Measurements from ENCODE around the gene CTDSPL2.

DNA sequence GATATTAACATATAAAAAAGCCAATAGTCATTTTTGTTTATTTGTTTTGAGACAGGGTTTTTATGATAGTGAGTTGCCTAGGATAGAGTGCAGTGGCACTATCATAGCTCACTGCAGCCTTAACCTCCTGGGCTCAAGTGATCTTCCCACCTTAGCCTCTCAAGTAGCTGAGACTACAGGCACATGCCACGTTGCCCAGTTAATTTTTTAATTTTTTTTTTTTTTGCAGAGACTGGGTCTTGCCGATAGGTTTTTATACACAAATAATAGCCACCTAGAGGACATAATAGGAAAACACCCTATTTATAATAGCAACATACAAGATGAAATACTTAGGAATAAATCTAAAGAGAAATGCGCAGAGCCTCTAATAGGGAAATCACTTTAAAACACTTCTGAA, 122.8 kb downstream of the CTDSPL2 start:
- TF ChIP-seq, protein P1, sequence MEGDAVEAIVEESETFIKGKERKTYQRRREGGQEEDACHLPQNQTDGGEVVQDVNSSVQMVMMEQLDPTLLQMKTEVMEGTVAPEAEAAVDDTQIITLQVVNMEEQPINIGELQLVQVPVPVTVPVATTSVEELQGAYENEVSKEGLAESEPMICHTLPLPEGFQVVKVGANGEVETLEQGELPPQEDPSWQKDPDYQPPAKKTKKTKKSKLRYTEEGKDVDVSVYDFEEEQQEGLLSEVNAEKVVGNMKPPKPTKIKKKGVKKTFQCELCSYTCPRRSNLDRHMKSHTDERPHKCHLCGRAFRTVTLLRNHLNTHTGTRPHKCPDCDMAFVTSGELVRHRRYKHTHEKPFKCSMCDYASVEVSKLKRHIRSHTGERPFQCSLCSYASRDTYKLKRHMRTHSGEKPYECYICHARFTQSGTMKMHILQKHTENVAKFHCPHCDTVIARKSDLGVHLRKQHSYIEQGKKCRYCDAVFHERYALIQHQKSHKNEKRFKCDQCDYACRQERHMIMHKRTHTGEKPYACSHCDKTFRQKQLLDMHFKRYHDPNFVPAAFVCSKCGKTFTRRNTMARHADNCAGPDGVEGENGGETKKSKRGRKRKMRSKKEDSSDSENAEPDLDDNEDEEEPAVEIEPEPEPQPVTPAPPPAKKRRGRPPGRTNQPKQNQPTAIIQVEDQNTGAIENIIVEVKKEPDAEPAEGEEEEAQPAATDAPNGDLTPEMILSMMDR (IDR thresholded peaks at IDR 0.05) = peak; percentile 60
- TF ChIP-seq ZFX (IDR thresholded peaks at IDR 0.05; ENCODE audit: borderline replicate concordance) = no peak

All from 22Rv1 (cell line).